Measurements from ENCODE around the gene YPEL1. TPM values are rescaled to one million over a fixed set of nuclear protein-coding genes. Genes with fewer than 3 reads are reported as not detected.

The YPEL1 gene
- total RNA-seq, 1 donor = 2.2 TPM

DNA sequence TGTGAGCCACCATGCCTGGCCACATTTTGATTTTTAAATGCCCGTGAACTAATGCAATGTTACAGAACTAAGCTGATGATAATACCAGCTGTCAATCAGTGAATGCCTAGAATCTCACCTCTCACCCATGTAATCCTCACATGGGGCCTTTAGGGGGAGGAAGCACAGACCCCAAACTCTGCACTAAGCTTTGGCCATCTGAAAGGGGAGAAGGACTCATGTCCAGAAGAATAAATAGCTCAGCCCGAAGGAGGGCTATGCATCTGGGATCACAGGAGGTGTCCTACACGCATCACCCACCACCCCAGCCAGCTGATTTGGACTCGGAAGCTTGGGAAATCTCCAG is 36.0 kb upstream of the YPEL1 start:
- Histone ChIP-seq H3K4me1 (ENCODE audit: insufficient read depth, low read length) (no peaks in the 10 kb centered on the region), H3K27ac (ENCODE audit: low read depth, low read length) (no peak overlapping the region), H2AFZ (ENCODE audit: low read length) (no peak overlapping the region), H3K27me3 (ENCODE audit: insufficient read depth, low read length) (no peaks in the 10 kb centered on the region), H3K9me3 (ENCODE audit: low read depth, low read length) (no peaks in the 10 kb centered on the region), H4K20me1 (ENCODE audit: insufficient read depth, low read length) (peaks cover 6% of the 10 kb centered on the region), H3K4me3 (ENCODE audit: insufficient read depth, low read length) (no peak overlapping the region), H3K36me3 (ENCODE audit: insufficient read depth, low read length) (peaks cover 48% of the 10 kb centered on the region), H3K79me2 (ENCODE audit: insufficient read depth, low read length) (no peaks in the 10 kb centered on the region), H3K4me2 (ENCODE audit: insufficient read depth, low read length) (no peak overlapping the region)
- no peak for DNase-seq (ENCODE audit: insufficient read length, low spot score, missing footprints)
- TF ChIP-seq, protein P1, sequence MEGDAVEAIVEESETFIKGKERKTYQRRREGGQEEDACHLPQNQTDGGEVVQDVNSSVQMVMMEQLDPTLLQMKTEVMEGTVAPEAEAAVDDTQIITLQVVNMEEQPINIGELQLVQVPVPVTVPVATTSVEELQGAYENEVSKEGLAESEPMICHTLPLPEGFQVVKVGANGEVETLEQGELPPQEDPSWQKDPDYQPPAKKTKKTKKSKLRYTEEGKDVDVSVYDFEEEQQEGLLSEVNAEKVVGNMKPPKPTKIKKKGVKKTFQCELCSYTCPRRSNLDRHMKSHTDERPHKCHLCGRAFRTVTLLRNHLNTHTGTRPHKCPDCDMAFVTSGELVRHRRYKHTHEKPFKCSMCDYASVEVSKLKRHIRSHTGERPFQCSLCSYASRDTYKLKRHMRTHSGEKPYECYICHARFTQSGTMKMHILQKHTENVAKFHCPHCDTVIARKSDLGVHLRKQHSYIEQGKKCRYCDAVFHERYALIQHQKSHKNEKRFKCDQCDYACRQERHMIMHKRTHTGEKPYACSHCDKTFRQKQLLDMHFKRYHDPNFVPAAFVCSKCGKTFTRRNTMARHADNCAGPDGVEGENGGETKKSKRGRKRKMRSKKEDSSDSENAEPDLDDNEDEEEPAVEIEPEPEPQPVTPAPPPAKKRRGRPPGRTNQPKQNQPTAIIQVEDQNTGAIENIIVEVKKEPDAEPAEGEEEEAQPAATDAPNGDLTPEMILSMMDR (IDR thresholded peaks at IDR 0.05; ENCODE audit: extremely low read depth, low read depth, low read length) = no peak

DNA sequence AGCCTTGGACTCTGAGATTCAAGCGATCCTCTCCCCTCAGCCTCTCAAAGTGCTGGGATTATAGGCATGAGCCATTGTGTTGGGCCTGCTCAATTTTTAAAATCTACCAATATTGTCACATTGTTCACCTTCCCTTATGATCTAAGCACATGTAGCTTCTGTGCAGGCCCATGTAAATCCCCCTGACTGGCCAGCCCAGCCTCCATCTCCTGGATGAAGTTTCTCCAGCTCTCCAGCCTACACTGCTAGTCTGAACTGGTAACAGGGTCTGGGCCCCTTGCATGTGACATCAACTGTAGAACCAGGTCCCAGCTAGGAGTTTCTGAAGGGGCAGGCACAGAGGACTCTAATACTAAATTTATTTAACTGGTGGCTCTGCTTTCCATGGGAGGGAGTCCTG is 32.8 kb upstream of the YPEL1 start:
- H3K27me3 ChIP-seq (ENCODE audit: insufficient read depth, low read length) = no peaks in the 10 kb centered on the region
- no peak overlapping the region for H3K27ac ChIP-seq (ENCODE audit: low read depth, low read length)
- H3K9me3 ChIP-seq (ENCODE audit: low read depth, low read length) = no peaks in the 10 kb centered on the region
- no peak overlapping the region for H3K4me3 ChIP-seq (ENCODE audit: insufficient read depth, low read length)
- H3K36me3 ChIP-seq (ENCODE audit: insufficient read depth, low read length) = peaks cover 71% of the 10 kb centered on the region
- H4K20me1 ChIP-seq (ENCODE audit: insufficient read depth, low read length) = no peaks in the 10 kb centered on the region
- H3K79me2 ChIP-seq (ENCODE audit: insufficient read depth, low read length) = no peaks in the 10 kb centered on the region
- H3K4me1 ChIP-seq (ENCODE audit: insufficient read depth, low read length) = no peaks in the 10 kb centered on the region
- no peak overlapping the region for H3K4me2 ChIP-seq (ENCODE audit: insufficient read depth, low read length)
- H2AFZ ChIP-seq (ENCODE audit: low read length) = no peak overlapping the region
- DNase-seq (ENCODE audit: insufficient read length, low spot score, missing footprints) = no peak
- TF ChIP-seq, protein P1 (IDR thresholded peaks at IDR 0.05; ENCODE audit: extremely low read depth, low read depth, low read length) = no peak

DNA sequence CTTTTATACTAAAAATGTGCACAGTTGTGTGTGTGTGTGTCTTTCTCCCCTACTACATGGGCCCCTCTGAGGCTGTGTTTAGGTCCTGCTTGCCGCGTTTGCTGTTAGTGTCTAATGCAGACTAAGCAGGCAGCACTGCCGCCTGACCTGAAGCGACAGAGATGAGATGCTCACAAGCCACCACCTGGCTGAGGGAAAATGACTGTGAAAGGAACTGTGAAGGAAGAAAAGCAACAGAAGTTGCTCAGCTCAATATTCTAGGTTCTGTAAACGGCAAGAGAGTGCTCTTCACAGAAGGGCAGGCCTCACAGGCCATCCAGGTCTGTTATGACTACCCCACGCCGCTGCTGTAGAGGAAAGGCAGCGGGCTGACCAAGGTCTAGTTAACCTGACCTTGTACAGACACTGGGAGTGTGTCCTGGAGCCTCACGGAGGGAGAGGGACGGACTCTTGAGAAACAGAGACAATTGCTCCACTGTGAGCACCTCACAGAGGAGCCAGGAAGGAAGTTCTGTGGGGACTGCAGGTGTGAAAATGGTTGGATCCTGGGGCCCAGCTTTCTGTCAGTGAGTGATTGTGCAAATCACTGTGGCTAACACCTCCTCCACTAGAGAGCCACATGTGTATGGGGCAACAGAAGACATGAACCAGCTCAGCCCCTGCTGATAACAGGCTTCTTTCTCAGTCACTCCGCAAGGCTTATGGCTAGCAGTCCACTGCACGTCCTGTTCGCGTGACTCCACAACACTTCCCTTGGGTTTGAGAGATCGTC is 31.3 kb upstream of the YPEL1 start:
- Histone ChIP-seq H3K4me3 (ENCODE audit: insufficient read depth, low read length) (no peak overlapping the region), H3K36me3 (ENCODE audit: insufficient read depth, low read length) (peaks cover 72% of the 10 kb centered on the region), H3K27ac (ENCODE audit: low read depth, low read length) (no peak overlapping the region), H3K4me1 (ENCODE audit: insufficient read depth, low read length) (peaks cover under 1% of the 10 kb centered on the region), H3K79me2 (ENCODE audit: insufficient read depth, low read length) (no peaks in the 10 kb centered on the region), H3K4me2 (ENCODE audit: insufficient read depth, low read length) (no peak overlapping the region), H4K20me1 (ENCODE audit: insufficient read depth, low read length) (no peaks in the 10 kb centered on the region), H2AFZ (ENCODE audit: low read length) (no peak overlapping the region), H3K27me3 (ENCODE audit: insufficient read depth, low read length) (no peaks in the 10 kb centered on the region), H3K9me3 (ENCODE audit: low read depth, low read length) (no peaks in the 10 kb centered on the region)
- TF ChIP-seq, protein P1 (IDR thresholded peaks at IDR 0.05; ENCODE audit: extremely low read depth, low read depth, low read length) = no peak
- DNase-seq (ENCODE audit: insufficient read length, low spot score, missing footprints) = no peak

DNA sequence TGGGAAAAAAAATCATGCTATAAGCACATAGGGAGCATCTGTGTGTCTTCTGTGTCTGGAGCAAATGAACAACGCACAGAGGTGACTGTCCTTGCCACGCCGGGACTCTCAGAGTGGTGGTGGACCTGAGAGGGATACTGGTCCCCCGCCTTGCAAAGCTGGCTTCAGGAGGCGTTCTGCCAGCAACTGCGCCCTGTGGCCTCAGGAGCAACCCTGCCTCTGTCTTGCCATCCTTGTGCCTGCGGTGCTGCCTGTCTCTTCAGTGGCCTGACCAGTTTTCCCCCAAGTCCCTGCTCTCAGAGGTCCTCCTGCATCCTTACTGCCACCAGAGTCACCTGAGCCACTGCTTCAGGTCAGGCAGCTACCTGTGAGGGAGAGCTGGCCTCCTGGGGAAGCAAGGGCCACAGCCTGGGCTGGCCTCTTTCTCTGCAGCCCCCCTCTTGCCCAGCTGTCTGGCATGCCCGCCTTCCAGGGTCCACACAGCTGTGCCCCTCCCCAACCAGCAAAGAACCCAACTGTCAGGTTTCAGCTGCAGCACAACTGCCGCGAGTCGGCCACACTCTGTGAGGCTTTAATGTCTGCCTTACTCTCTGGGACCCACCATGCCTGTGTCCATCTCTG is 30.4 kb upstream of the YPEL1 start:
- no peaks in the 10 kb centered on the region for H3K27me3 ChIP-seq (ENCODE audit: insufficient read depth, low read length)
- peaks cover 9% of the 10 kb centered on the region for H3K4me1 ChIP-seq (ENCODE audit: insufficient read depth, low read length)
- no peaks in the 10 kb centered on the region for H4K20me1 ChIP-seq (ENCODE audit: insufficient read depth, low read length)
- H3K36me3 ChIP-seq (ENCODE audit: insufficient read depth, low read length) = peaks cover 66% of the 10 kb centered on the region
- no peak for DNase-seq (ENCODE audit: insufficient read length, low spot score, missing footprints)
- H3K27ac ChIP-seq (ENCODE audit: low read depth, low read length) = no peak overlapping the region
- TF ChIP-seq, protein P1 (IDR thresholded peaks at IDR 0.05; ENCODE audit: extremely low read depth, low read depth, low read length) = no peak
- H3K4me3 ChIP-seq (ENCODE audit: insufficient read depth, low read length) = no peak overlapping the region
- no peak overlapping the region for H3K4me2 ChIP-seq (ENCODE audit: insufficient read depth, low read length)
- H3K79me2 ChIP-seq (ENCODE audit: insufficient read depth, low read length) = no peaks in the 10 kb centered on the region
- H3K9me3 ChIP-seq (ENCODE audit: low read depth, low read length) = no peaks in the 10 kb centered on the region
- H2AFZ ChIP-seq (ENCODE audit: low read length) = no peak overlapping the region
